ENCODE data around the gene CENPU.
A peak's percentile ranks its signal among the peaks of the same experiment; 100 is the strongest.
"Not testable (repeated sequence)": the region's sequence is repeated elsewhere in the genome, so short reads cannot be mapped to it uniquely, and the experiment has no call there.

Gene CENPU

DNA sequence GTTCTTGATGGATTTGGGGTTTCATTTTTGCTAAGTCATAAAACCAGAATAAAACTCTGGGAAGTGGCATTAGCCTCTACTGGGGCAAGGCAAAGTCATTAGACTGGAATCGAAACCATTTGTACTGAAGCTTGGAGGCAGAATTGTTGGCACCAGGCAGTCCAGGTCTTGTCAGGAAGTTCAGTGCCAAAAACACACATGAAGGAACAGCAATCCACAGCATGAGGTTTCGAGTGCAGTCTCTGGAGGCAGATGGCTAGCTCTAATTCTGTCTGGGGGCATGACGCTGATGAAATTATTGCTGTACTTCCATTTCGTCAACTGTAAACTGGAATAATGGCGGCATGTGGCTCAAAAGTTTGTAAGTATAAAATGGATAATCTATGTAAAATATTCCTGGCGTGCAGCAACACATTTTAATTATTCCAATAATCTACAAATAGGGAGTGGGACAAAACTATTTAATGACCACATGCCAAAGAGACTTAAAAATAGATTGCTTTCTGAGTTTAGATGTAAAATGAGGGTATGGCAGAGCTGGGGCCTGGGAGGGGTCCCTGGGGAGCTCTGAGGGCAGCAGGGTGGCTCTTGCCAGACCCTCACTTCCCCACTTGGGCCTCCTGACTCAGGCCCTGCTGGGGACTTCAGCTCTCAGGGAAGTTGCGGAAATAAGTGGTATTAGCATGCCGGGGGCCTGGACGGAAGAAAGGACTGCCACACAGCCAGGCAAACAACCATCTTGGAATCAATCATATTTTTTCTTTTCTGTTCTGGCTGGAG lies 18.8 kb upstream of the CENPU start:
- ATAC-seq: no peak
- DNase-seq: no peak

DNA sequence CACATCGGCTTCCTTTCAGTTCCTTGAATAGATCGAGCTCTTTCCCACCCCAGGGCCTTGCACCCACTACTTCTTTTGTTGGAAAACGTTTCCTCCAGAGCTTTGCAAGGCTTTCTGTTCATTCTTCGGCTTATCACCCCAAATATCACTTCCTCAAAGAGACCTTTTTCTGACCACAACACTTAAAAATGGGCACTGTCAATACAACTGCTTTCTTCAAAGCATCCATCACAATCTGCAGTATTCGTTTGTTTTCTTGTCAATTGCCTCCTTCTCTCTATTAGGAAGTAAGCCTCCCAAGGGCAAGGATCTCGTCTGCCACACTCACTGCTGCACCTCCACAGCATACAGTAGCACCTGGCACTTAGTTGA lies 17.7 kb upstream of the CENPU start:
- ATAC-seq: no peak
- no peak for DNase-seq

DNA sequence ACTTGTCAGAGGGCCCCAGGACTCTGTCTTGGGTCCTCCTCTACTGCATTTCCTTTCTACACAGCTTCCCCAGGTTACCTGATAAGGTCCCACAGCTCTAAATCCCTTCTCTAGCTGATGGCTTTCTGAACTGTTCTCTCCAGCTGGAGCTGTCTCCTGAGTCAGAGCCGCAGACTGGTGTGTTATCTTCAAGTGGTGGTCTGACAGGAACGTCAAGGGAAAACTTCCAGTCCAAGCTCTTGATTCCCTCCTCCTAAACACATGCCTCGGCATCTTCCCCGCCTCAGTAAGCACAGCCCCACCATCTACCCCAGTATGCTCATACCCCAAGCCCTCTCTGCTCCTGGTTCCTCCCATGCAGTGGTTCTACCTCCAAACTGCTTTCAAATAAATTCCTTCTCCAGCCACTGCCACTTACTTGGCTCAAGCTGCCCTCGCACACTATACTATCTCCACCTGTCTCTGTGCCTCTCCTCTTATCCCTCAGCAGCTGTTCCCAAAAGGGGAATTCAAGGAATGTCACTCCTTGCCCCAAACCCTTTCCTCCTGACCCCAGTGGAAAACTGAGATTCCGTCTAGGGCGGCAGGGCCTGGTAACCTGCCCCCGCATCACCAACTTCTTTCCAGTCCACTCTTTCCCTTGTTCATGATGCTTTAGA lies 17.2 kb upstream of the CENPU start:
- ATAC-seq: no peak
- DNase-seq: no peak

DNA sequence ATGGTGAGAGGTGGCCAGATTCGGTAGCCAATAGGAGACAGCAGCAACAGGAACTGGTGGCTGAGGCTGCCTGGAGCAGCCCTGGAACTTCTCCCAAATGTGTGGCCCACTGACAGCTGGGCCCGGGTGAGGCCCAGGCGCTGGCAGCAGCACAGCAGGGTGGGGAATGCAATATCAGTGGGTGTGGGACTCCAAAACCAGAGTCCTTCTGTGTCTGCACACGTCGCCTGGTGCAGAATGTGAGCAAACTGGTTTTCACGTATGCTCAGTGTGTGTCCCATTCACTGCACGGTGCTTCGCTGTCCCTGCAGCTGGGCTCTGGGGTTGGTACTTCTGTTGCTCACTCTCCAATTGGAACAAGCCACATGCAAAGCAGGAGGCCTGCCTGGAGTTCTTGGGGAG lies 14.4 kb upstream of the CENPU start:
- DNase-seq (no peak), ATAC-seq (no peak)

DNA sequence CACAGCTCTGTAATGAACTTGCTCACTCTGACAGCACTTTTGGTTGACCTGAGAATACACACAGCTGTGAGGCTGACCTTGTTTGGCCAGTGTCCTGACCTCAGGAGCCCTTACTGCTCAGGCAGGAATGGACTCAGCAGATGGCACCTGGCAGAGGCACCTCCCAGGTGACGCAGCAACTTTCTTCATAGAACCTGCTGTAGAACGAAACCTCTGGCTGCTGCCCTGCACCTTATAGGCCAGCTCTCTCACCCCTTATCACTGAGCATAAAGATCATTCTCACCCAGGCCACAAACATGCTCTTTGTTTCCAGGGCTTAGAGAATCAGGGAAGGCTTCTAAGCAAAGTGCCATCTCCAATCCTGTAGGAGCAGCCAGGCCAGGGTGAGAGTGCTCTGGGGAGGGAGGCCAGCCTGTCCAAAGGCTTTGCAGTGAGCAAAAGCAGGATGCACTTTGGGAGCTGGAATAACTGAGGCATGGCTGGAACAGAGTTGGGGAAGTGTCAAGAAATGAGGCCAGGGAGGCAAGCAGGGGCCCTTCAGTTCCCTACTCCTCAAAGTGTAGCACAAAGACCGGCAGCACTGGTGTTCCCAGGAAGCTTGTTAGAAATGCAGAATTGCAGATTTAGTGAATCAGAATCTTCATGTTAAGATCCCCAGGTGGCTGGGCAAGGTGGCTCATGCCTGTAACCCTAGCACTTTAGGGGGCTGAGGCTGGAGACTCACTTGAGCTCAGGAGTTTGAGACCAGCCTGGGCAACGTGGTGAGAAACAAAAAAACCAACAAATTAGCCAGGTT lies 13.3 kb upstream of the CENPU start:
- DNase-seq (no peak), ATAC-seq (no peak)

DNA sequence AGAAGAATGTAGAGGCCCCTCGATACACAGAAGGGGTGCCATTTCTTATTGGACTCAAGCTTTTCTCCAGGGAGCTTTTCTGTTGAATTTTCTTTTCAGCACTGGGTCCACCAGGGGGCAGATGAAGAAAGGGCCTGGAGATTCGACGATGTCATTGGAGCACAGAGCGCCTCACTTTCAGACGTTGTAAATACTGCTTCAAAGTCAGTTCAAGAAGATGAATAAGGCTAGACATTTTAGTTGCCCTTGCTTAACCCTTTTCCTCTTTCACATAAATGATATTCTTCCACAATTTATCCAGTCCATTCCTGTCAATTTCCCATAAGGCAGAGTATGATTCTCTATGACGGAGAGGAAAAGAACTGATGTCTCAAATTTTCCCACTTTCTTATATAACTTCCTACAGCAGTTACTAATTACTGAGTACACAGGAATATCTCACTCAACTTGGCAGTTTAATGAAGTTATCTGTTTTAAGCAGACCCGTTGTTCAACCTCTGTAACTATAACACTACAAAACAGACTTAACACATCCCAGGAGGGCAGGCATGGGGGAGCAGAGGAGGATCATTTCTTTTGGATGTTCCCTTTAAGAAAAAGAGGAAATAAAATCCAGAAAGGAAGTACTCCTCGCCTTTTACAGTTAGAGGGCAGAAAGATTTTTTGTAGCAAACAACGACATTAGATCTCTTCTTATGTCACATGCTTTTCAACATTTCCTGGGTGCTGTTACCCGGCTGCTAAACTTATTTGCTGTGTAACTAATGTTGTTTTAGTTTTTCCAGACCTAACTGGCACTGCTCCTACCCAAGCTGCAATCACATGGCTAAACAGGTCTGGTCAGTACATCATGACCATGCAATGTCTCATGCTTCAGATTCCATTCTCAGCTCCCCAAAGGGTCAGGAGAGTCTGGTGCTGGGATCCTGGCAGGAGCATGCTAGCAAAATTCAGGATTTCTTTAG lies 12.2 kb upstream of the CENPU start:
- ATAC-seq (no peak), DNase-seq (peak; percentile 75)

DNA sequence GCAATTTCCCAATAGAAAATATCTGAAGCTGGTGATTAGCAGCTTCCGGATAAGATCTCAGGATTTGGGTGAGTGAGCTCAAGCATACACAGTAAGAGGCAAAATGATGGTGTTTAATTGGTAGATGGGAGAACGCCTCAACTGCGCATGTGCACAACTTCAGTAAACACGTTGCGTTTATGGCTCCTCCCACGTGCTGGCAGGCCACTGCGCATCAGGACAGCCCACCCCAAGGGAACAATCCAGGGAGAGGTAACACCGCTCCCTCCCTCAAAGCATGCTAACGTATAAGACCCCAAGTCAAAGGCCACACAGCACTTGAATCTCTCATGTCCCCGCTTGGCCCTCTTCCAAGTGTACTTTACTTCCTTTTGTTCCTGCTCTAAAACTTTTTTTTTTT lies 10.3 kb upstream of the CENPU start:
- ATAC-seq (no peak), DNase-seq (no peak)

DNA sequence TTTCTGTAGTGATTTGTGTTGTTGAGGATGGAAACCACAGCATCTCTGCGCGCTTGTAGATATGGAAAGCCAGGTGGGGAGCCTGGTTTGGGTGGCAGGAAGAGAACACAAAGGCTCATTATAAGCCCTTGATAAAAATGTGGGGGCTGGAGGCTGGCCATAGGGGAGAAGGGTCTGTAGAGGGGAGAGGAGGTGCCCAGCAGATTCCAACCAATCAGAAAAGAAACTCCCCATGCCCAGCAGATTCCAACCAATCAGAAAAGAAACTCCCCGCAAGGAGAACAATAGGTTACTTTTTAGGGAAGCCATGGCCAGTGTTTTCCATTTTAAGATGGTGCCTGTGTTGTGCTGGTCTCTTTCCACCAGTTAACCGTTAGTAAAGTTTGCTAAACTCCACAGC lies 9.8 kb upstream of the CENPU start:
- no peak for ATAC-seq
- DNase-seq: no peak

DNA sequence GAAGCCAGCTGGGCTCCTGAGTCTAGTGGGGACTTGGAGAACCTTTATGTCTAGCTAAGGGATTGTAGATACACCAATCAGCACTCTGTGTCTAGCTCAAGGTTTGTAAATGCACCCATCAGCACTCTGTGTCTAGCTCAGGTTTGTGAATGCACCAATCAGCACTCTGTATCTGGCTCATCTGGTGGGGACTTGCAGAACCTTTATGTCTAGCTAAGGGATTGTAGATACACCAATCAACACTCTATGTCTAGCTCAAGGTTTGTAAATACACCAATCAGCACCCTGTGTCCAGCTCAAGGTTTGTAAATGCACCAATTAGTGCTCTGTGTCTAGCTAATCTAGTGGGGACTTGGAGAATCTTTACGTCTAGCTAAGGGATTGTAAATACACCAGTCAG lies 7.8 kb upstream of the CENPU start:
- not testable (repeated sequence) for ATAC-seq, DNase-seq

DNA sequence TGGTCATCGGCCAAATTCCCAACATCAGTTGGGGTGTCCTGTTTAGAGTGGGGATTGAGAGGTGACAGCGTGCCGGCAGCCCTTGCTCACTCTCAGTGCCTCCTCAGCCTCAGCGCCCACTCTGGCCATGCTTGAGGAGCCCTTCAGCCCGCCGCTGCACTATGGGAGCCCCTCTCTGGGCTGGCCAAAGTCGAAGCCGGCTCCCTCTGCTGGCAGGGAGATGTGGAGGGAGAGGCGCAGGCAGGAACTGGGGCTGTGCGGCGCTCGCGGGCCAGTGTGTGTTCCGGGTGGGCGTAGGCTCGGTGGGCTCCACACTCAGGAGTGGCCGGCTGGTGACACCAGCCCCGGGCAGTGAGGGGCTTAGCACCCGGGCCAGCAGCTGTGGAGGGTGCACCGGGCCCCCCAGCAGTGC lies 7.1 kb upstream of the CENPU start:
- no peak for ATAC-seq
- no peak for DNase-seq

DNA sequence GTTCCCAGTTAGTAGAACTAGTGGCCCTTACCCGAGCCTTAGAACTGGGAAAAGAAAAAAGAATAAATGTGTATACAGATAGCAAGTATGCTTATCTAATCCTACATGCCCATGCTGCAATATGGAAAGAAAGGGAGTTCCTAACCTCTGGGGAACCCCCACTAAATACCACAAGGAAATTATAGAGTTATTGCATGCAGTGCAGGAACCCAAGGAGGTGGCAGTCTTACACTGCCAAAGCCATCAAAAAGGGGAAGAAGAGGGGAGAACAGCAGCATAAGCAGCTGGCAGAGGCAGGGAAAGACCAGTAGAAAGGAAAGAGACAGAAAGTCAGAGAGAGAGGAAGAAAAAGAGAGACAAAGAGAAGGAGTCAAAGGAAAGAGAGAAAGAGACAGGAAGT lies 5.7 kb upstream of the CENPU start:
- not testable (repeated sequence) for DNase-seq, ATAC-seq

DNA sequence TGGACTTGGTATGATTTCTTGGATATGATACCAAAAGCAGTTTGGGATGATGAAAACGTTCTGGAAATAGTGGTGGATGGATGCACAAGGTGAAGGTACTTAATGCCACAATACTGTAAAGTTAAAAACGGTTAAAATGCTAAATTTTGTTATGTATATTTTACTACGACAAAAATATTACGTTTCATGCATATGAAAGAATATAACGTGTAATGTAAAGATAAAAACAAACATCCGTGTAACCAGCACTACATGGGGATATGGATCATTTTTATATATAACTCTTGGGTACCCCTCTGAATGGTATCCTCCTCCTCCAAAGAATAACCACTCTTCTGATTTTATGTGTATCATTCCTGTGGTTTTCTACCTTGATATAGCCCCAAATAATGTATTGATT lies 862 bp upstream of the CENPU start:
- ATAC-seq: no peak

DNA sequence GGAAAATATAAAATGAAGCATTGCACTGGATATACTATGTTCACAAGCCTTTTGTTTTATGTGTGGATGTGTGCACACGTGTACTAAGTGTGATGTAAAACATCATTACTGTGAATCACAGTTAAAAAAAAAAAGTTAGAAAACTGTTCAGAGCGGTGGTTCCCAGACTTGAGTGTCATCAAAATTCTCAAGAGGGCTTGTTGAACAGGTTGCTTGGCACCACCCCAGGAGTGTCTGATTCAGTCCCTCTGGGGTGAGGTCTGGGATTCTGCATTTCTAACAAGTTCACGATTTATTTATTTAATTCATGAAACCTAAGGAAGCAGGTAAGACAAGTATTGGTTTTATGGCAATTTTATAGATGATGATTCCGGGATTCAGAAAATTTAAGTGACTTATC lies 1.8 kb downstream of the CENPU start:
- ATAC-seq: no peak
- DNase-seq: no peak

More for the DNA sequence above, 862 bp upstream of the CENPU start:
- no peak for DNase-seq

DNA sequence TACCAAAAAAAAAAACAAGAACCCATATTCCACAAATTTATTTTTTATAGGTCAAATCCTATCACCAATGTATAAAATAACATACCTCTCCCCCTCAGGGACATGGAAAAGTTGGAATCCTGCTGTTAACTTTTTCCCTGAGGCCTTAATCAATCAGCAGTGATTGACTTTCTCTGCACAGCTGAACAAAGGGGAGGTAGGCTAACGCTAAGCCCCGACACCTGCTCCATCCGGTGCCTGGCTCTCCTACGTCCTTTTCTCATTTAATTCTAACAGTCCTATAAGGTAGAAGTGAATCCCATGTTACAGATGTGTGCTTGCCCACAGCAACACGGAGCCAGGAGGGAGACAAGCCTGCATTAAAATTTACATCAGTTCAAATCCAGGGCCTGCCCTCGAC lies 2.8 kb downstream of the CENPU start:
- DNase-seq (no peak), ATAC-seq (no peak)

DNA sequence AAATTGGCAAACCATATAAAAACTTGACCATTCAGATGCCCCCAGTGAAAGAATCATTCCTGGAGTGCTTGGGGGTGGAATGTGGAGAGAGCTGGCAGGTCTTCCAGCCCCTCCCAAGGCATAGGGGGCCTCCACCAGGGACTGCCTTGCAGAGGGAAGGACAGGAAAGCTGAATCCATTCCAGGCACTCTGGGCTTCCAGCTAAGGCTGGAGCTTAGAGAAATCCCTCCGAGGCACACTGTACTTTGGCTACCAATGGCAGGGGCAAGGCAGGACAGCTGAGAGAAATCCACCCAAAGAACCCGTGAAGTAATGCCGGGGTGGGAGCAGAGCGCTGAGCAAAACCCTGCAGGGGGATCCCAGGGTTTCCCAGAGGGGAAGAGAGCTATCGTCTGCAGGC lies 4.0 kb downstream of the CENPU start:
- no peak for DNase-seq
- ATAC-seq: no peak

DNA sequence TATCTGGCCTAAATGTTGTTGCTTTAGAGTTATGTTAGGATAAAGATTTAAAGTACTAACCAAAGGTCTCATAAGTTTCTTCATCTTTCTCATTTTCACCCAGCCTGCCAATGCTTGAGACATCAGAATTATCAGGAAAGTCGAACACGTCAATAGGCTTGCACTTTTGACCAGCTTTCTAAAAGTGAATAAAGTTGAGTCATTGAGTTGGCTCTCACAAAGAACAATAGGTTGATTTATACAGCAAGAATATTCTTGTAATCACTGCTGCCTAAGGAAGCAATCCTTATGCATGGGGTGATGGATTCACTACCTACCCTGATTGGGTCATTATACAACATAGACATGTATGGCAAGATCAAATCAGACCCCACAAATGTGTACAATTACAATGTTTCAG lies 5.0 kb downstream of the CENPU start:
- ATAC-seq: no peak
- DNase-seq: no peak

DNA sequence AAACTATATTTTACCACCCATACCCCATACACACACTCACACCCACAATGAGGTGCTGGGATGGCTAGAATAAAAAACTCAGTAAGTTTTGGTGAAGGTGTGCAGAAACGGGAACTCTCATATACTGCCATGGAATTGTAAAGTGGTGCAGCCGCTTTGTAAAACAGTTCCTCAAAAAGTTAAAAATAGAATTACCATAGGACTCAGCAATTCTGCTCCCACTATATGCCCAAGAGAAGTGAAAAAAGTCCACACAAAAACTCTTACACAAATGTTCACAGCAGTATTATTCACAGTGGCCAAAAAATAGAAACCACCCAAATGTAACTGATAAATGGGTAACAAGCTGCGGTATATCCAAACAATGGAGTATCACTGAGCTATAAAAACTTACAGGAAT lies 6.5 kb downstream of the CENPU start:
- ATAC-seq: no peak
- no peak for DNase-seq

DNA sequence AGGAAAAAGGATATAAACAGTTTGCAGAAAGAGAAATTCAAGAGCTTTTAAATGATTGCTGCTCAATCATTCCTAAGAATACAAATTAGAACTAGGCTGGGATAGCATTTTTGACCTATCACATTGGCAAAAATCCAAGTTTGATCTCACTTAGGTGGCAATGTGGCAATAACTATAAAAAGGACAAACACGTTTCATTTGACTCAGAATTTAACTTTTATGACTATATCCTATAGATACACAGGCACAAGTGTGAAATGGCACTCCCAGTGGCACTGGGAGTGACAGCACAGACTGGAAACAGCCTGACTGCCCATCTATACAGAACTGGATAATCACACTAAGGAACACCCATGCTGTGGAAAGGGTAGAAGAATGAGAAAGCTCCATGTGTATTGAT lies 11.1 kb downstream of the CENPU start:
- DNase-seq: no peak
- no peak for ATAC-seq

DNA sequence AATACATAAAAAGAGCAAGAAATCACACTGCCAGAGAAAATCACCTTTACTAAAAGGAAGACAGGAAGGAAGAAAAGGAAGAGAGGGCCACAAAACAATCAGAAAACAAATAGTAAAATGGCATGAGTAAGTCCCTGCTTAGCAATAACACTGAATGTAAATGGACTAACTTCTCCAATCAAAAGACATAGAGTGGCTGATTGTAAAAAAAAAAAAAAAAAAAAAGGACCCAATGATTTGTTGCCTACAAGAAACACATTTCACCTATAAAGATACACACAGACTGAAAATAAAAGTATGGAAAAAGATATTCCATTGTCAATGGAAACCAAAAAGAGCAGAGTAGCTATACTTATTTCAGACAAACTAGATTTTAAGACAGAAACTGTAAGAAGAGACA lies 12.6 kb downstream of the CENPU start:
- ATAC-seq: no peak
- no peak for DNase-seq

DNA sequence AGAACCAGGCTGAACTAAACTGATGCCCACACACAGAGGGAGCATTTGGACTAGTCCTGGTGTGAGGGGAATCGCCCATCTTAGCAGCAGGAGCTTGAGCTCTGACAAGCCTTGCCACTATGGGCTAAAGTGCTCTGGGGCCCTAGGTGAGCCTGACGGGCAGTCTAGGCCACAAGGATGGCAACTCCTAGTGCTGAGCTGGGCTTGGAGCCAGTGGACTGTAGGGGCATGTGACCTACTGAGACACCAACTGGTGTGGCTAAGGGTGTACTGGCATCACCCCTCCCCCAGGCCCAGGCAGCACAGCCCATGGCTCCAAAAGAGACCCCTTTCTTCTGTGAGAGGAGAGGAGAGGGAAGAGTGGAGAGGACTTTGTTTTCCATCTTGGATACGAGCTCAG lies 14.5 kb downstream of the CENPU start:
- DNase-seq: no peak
- no peak for ATAC-seq

DNA sequence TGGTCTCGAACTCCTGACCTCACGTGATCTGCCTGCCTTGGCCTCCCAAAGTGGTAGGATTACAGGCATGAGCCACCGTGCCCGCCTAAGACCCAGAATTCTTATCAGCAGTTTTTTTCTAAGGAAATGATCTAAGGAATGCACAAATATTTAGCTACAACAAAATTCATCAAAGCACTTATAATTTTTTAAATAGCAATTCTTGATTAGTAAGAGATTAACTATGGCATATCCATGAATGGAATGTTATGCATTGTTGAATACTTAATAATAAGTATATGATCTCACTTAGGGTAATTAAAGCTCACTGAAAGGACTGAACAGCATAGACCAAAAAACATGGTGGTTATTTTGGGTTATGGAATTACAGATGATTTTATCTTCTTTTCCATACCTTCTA lies 18.4 kb downstream of the CENPU start:
- ATAC-seq: no peak
- no peak for DNase-seq

DNA sequence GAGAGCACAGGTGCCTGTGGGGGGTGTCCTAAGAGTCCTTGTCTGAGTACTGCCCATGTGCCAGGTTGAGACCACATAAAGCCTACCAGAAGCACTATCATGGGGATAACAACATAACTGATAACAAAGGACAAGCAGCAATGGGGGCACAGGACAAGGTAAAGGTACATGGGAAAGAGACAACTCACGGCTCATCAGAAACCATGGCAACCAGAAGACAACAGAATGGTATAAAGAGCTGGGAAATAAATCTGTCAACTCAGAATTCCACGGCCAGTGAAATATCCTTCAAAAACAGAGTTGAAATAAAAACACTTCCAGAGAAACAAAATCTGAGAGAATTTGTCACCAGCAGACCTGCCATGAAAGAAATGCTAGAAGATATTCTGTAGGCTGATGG lies 20.0 kb downstream of the CENPU start:
- no peak for DNase-seq
- no peak for ATAC-seq

Data from stimulated activated naive CD8-positive, alpha-beta T cell treated with anti-CD3 and anti-CD28 coated beads, Interleukin-15, Interleukin-2, amounts not matched to agents 100 U/mL and 50 U/mL, for 24 hours (primary cell).